CD4-positive, alpha-beta T cell treated with Interleukin-2 at 100 ng/mL for 4 hours (primary cell): Measurements from ENCODE around the gene CNGB1.
A peak's percentile ranks its signal among the peaks of the same experiment; 100 is the strongest.
"Not testable (repeated sequence)": the region's sequence is repeated elsewhere in the genome, so short reads cannot be mapped to it uniquely, and the experiment has no call there.

Experiments used
- DNase-seq: peaks from one replicate; pipeline ENCODE4 v3.0.0-alpha.2; 2020; ENCODE audit warnings: low spot score

The CNGB1 gene

DNA sequence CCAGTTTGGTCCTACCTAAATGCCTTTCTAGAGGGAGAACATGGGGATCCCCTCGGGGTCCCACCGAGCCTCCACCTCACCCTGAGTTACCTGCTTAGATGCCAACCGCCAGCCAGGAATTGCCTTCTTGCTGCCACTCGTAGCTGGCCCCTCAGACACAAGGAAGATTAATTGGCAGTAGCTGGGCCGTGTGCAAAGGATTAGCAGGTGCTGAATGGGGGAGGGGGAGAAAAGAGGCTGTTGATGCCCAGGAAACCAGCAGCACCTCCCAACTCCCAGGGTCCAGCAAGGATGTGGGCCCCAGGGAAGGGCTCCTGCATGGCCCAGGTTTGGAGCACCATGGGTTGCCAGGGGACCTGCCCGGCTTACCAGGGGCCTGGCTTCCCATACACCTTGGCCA is at the start of gene CNGB1:
Gene CNGB1, minus strand, starts transcription at position 159 of the 400 bp plus-strand sequence. CDS start 3,842 bp downstream, outside the sequence.
- DNase-seq = no peak

DNA sequence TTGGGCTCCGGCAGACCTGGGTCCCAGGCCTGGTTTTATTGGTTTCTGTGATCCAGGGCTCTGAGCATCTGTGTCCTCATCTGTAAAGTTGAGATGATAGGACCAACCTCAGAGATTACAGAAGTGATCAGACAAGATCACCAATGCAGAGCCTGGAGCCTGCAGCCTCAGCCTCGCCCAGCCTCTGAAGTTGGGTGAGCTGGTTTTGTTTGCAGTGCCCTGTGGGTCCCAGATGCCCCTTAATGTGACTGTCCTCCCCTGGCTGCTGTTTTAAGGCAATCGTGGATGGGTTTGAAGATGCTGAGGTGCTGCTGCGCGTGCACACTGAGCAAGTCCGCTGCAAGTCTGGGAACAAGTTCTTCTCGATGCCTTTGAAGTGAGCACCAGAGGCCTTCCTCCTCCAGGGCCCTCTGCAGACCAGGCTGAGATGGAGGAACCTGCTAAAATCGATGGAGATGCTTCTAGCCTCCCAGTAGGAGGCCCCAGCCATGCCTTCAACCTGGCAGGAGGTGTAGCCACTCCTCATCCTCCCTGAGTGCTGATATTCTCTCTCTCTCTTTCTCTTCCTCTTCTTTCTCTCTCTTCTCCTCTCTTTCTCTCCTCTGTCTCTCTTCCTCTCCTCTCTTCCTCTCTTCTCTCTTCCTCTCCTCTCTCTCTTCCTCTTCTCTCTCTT is 49.1 kb upstream of the CNGB1 start:
- DNase-seq = no peak

DNA sequence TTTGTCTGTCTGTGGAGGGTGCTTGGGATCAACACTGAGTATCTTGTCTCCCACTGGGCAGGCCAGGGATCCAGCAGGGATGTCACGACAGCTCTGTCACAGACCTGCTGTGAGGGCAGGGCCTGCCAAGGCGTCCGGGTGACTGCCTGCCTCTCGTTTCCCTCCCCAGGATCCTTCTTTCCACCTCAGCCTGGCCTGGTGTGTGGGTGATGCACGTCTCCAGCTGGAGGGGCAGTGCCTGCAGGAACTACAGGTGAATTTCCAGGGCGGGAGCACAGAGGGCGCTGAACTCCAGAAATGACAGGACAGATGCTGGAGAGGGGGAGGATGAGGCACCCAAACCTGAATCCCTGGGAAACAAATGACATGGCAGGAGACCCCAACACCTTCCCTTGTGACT is 47.9 kb upstream of the CNGB1 start:
- no peak for DNase-seq

DNA sequence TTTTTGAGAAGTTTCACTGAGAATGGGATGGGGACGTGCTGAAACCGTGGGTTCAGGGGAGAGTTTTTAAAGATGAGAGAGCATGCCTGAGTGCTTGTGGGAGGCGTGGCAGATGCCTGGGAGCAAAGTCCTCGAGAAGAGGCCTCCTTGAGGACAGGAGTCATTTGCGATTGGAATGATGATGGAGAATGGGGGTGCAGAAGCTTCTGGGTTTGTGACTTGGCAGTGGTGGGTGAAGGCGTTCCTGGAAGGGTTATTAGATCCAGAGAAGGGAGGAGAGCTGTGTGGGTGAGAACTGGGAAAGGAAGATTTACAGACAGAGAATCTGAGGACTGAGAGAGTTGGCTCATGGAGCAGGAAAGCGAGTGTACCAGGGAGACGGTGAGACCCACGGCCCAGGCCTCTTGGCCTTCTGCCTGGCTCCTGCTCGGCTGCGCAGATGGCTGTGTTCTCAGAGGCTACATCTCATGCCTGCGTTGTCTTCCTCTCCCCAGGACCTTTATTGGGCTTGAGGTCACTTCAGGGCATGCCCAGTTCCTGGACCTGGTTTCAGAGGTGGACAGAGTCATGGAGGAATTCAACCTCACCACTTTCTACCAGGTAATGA is 46.0 kb upstream of the CNGB1 start:
- no peak for DNase-seq

DNA sequence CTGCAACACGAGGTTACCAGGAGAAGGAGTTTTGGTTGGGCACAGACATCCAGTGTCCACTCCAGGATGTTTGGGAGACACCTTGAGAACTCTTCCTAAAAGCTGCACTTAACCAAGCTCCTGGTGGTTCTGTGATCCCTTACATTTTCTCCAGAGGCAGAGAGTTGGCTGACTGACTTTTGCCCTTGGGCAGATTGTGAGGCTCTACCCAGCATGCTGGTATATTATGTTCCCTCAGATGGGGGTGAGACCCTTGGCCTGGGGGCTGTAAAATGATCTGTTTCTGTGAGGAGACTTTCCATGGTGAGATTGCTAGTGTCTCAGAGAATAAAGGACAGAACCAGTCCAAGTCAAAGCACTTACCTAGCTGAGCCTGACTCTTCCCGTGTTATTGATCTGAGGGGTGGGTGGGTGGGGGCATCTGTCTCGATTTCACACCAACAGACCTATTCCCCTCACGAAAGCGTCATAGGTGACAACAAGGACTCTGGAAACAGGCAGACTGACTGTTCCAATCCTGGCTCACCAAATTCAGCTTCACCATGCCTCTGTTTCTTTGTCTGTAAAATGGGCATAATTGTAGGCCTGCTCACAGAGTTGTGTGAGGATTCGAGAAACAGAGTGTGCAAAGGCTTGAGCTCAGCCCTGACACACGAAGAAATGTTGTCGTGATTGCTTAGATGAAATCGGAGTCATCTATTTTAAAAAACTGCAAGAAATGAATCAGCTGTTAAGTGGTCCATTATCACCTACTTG is 42.5 kb upstream of the CNGB1 start:
- DNase-seq = no peak

DNA sequence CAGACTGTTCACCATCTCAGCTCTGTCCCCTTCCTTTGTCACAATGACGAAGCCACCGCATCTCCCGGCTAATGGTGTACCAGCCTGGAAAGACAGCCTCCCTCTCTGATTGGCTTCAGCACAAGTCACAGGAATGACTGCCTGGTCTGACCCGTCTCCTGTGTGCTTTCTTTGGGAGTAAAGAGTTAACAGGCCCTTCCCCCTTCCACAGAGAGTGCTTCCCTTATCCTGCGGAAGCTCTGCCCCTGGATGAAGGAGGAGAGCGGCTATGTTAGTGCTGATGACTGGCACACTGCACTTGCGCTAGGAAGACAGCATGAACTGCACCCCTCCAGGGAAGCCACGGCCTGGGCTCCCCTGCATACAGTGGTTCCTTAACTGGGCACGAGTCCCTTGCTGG is 41.6 kb upstream of the CNGB1 start:
- no peak for DNase-seq

DNA sequence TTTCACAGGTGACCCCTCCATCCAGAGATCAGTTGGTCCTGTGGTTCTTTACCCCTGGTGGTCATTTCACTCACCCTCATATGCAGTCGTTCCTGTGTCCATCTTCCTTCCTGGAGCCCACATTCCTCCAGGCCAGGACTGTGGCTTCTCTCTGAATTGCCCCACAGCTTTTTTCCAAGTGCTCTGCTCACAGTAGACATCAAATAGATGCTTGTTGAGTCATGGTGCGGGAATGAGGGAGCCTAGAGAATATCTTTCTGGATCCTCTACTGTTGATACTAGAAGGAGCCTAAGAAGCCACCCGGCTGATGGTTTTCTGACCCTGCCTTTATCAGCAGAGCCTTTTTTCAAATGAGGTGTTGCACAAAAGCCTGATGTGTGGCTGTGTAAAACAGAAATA is 40.7 kb upstream of the CNGB1 start:
- DNase-seq = no peak

DNA sequence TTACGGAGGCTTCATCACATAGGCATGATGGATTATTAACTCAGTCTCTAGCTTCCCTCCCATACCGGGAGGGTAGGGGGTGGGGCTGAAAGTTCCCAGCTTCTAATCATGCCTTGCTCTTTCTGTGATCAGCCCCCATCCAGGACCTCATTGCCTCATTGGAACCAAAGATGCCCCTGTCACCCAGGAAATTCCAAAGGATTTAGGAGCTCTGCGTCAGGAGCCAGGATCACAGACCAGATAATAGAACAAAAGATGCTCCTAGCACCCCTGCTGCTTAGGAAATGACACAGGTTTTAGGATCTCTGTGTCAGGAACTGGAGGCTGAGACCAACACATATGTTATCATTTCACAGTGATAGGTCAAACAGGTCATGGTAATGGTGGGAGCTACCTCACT is 40.0 kb upstream of the CNGB1 start:
- no peak for DNase-seq

DNA sequence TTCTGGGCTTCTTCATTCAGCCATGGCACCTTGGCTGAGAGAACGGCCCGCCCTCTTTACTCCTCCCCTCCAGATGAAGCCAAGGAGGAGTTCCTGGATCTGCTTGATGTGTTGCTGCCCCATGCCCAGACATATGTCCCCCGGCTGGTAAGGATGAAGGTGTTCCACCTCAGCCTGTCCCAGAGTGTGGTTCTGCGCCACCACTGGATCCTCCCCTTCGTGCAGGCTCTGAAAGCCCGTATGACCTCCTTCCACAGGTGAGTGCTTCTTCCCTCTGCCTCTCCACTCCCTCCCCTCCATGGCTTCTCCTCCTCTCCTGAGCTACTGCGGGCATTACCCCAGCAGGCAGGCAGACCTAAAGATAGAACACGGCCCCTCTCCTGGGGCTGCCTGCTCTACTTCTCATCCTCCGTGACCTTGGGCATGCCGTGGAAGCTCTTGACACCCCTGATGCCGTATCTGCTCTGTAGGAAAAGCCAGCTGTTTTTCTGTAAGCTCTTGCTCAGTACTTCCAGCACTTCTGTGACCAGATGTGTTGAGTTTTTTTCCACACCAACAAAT is 39.0 kb upstream of the CNGB1 start:
- DNase-seq = no peak

DNA sequence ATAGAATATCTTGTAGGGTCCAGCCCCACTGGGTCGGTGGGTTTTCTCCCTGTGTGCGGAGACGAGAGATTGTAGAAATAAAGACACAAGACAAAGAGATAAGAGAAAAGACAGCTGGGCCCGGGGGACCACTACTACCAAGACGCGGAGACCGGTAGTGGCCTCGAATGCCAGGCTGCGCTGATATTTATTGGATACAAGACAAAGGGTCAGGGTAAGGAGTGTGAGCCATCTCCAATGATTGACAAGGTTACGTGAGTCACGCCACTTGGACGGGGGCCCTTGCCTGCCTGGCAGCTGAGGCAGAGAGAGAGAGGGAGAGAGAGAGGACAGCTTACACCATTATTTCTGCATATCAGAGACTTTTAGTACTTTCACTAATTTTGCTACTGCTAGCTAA is 33.8 kb upstream of the CNGB1 start:
- DNase-seq = not testable (repeated sequence)

DNA sequence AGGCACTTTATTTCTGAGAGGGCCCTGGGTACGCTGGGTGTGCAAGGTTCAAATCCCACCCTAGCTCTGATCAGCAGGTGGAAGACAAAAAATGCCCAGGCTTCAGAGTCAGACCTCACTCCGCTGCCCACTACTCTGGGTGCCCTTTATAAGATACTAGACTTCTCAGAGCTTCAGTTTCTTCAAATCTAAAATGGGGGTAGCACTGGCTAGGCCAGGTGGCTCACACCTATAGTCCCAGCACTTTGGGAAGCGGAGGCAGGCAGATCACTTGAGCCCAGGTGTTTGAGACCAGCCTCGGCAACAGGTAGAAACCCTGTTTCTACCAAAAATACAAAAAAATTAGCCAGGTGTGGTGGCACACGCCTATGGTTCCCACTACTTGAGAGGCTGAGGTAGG is 32.0 kb upstream of the CNGB1 start:
- DNase-seq = no peak

DNA sequence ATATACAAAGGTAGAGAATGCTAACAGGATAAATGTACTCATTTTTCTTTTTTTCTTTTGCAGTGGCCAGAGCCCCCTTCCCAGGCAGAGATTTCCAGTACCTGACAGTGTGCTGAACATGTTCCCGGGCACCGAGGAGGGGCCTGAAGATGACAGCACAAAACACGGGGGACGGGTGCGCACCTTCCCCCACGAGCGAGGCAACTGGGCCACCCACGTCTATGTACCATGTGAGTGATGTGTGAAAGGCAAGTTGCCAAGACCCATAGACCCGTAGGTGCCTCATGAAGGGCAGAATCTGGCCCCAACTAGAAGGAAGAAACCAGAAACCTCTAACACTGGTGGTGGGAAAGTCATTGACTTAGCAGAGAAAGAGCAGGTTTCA is 31.5 kb upstream of the CNGB1 start:
- no peak for DNase-seq

DNA sequence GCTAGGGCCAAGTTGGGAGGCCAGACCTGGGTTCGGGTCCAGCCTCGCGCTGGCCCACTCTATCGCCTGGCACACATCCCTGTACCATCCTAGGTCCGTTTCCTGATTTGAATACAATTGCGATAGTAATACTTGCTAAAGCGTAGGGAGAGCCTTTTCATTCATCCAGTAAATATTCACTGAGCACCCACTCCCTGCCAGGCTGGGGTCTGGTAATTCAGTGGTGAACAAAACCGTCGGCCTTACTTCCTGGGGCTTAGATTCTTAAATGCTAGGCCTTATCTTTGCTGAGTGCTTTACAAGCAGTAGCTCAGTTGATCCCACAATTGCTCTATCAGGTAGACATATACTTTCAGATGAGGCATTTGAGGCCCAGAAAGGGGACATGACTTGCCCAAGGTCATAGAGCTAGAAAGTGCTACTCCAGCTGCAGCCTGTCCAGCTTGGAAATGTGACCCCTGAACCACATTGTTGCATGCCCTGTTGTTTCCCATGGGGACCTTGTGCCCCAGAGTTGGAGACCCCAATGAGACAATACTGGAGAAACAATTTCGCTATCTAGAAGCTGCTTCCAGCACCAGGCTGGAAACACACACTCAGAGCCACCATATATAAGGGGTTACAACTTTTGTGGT is 31.0 kb upstream of the CNGB1 start:
- DNase-seq = no peak

DNA sequence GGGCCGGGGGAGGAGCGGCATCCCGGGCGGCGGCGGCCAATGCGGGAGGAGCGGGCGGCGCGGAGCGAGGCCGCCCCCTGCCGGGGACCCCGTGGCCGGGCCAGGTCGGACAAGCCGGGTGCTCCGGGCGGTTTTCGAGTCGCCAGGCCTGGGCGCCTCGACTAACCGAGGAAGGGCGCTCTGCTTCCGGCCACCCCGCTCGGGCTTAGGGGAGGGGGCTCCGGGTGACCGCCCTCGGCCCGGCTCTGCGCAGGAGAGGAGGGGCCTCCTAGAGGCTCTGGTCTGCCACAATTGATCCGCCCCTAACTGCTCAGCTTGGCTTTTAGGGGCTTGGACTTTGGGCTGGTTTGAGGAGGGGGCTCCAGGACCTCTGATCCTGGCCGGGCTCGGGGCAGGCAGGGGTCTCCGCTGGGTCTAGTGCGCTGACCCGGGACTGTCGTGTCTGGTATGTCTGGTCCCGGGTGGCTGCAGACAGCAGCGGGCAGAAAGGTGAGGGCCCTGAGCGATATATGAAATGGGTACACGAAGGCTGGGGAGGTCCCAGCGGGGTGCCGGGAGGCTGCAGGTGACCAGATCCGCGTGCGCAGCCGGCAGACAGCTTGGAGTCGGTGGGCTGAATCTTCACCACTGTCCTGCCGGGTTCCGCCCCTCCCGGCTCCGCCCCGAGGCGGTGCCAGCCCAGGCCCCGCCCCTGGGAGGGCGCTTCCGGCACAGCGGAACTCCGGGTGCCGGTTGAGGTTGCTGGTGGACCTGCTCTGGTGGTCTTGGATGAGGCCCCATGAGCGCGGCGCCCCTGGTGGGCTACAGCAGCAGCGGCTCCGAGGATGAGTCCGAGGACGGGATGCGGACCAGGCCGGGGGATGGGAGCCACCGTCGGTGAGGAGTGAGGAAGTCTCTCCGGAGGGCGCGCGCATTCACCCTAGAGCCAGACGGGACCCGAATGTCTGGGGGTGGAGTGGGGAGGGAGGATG is 30.1 kb upstream of the CNGB1 start, which contains the start of gene USB1:
Gene USB1, plus strand, starts transcription at position 702 of the 971 bp plus-strand sequence. Its CDS starts 77 bp downstream, at position 779.
- peak; percentile 84 for DNase-seq

DNA sequence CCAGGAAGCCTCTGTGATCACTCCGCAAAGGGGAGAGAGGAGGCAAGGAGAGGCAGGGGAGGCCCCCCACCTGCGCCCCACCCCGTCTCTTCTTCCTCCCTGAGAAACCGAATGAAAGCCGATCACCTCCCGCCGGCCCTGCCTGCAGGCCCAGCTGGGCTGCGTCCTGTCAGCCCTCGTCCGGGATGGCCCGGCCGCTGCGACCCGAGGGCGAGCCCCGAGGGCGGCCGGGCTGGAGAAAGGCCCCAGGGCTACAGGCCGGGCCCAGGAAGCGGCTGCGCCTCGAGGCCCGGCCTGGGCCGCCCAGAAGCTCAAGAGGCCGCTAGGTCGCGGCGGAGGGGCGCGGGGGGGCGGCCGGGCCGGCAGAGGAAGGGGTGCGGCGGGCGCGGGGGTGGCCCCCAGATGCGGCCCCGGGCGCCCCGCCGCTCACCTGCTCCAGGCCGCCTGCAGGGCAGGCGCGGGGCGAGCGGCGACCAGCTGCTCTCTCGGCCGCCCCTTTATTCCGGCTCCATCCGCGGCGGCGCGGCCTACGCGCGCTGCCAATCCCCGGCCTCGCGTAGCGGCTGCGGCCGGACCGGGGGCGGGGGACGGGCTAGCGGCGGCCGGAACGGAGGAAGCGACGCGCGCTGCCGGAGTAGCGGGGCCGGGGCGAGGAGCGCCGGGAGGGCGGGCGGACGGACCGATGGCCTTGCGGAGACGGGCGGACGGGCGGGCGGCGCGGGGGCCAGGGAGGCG is 29.2 kb upstream of the CNGB1 start, which contains the start of gene ZNF319:
Gene ZNF319, minus strand, starts transcription at position 702 of the 735 bp plus-strand sequence. CDS start 2,407 bp downstream, outside the sequence.
- DNase-seq = peak; percentile 8

DNA sequence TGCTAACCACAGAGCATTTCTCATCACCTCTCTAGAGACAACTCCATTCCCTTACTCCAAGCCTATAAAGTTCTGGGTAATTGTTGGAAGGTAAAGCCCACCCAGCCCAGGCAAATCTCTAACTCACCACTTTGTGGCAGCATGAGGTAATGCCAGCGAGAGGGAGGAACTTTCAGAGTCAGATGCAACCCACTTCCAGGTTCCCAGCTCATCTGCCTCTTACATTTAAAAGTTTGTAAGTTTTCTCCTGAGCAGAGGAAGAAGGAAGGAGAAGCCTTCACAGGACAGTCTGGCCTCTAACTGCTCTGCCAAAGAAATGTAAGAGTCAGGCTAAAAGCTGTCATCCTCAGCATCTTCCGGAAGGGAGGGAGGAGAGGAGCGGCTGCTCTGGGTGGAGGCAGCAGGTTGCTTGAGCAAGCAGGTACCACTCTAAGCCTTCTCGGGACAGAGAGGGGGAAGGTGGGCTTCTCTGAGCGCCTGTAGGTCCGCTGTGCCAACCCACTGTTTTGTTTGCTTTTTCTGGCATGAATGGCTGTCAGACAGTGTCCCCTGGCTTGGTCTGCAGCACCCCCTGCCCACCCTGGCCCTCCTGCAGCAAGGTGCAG is 28.5 kb upstream of the CNGB1 start:
- peak; percentile 40 for DNase-seq

DNA sequence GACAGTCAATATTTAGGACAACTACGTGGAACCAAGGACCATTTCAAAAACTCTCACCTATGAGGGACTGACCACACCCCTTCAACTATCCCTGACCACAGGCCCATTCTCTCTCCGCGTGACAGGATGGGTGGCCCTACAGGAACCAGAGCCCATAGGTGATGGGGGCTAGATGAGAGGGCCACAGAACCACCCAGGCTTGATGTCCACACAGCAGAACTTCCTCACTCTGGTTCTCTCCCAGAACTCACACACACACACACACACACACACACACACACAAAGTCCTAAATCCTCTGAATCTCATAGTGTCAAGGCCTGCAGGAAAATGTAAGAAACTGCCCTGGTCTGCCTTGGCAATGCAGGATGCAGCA is 28.1 kb upstream of the CNGB1 start:
- no peak for DNase-seq

DNA sequence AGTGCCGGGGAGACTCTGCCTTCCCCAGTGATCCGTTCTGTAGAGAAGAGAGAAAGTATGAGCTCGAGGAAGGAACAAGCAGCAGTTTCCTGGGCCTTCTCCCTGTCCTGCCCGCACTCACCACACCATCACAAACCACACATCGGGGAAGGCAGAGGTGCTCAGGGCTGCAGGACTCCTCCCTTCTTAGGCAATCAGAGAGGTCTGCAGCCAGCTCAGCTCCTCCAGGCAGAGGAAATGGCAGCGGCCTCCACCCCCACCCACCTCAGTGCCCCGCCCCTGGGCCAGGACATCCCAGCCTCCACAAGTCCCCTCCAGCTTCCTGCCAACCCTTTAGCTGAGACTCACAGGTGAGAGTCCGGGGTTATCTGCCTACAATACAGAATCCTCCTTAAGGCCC is 27.6 kb upstream of the CNGB1 start:
- peak; percentile 66 for DNase-seq

DNA sequence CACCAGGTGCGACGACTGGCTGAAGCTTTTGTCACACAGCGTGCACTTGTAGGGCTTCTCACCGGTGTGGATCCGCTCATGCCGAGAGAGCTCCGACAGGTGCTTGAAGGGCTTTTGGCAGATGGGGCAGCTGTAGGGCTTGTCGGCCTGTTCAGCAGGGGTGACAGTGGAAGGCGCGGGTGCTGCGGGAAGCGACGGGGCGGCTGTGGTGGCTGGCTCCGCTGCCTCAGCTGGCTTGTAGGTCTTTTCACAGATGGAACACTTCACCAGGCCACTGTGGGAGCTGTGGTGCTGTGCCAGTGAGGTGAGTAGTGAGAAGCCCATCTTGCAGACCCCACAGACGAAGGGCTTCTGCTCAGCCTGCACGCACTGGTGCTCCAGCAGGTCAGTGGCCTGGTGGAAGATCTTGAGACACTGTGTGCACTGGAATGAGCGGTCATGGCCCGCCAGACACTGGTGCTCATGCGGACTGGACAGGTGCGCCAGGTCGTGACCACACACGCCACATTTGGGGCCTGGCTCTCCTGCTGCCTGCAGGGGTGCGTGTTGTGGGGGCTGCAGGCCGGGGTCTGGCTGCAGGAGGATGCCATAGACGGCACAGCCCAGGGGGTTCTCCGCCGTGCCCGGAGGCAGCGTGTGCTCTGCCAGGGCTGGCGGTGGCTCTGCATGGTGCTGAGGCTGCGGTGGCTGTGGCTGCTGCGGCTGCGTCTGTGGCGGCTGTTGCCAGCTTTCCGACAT is 26.8 kb upstream of the CNGB1 start:
- DNase-seq = no peak
